Uterus (tissue), 2 donors: Measurements from ENCODE around the gene MKI67.

Experiments used
- CTCF ChIP-seq, 4 experiments: fragments of 200-600 bp in 2 of 4; fragments of 450-650 bp in 2 of 4; sonication (generic) in 2 of 4; IDR thresholded peaks; one replicate each; pipeline ENCODE4 v1.5.1; 2016 to 2019; ENCODE audit warnings: antibody characterized with exemption in 4 of 4, mild to moderate bottlenecking in 2 of 4, moderate library complexity in 1 of 4
- POLR2A ChIP-seq, 2 donors: fragments of 450-650 bp; IDR thresholded peaks; one replicate each; pipeline ENCODE4 v1.6.1; 2016; ENCODE audit warnings: antibody characterized with exemption in 2 of 2, mild to moderate bottlenecking in 1 of 2, moderate library complexity in 1 of 2

- TF ChIP-seq CTCF (IDR thresholded peaks at IDR 0.05), result no peak
- no peak for TF ChIP-seq POLR2A (IDR thresholded peaks at IDR 0.05)
Measured at GRCh38 chr10:128115356-128115755, 10.9 kb downstream of the MKI67 start.
